GM23338 (cell line): ENCODE measurements around the gene ABCF3. TPM values are rescaled to one million over a fixed set of nuclear protein-coding genes. Genes with fewer than 3 reads are reported as not detected.

ENCODE experiments used
- ATAC-seq: fragments of 200-7000 bp; cut with Tn5 transposase; 3 replicates; pipeline ENCODE4 v1.9.1; 2020
- DNase-seq: peaks from one replicate; pipeline ENCODE4 v3.0.0-alpha.2; 2015; ENCODE audit warnings: low spot score
- H2AFZ ChIP-seq: fragments of 200-600 bp; sonication (generic); 2 replicates; pipeline ENCODE4 v1.8.0; 2016; ENCODE audit warnings: antibody characterized with exemption, mild to moderate bottlenecking, moderate library complexity
- H3F3A ChIP-seq: fragments of 200-600 bp; sonication (generic); replicated peaks from 2 replicates; pipeline ENCODE4 v1.8.0; 2017; ENCODE audit warnings: antibody characterized with exemption, mixed run types, low read depth
- H3K27ac ChIP-seq: fragments of 200-600 bp; sonication (generic); 2 replicates; pipeline ENCODE4 v1.6.1; 2016; ENCODE audit warnings: low read depth
- H3K27me3 ChIP-seq: fragments of 200-600 bp; sonication (generic); 2 replicates; pipeline ENCODE4 v1.8.0; 2016; ENCODE audit warnings: mild to moderate bottlenecking, mixed run types, moderate library complexity; ENCODE audit not compliant: insufficient read depth
- H3K36me3 ChIP-seq: fragments of 200-600 bp; sonication (generic); 2 replicates; pipeline ENCODE4 v1.8.0; 2016; ENCODE audit warnings: mild to moderate bottlenecking; ENCODE audit not compliant: insufficient read depth
- H3K4me1 ChIP-seq: fragments of 200-600 bp; sonication (generic); 2 replicates; pipeline ENCODE4 v1.8.0; 2016; ENCODE audit warnings: mild to moderate bottlenecking, moderate library complexity; ENCODE audit not compliant: insufficient read depth
- H3K4me2 ChIP-seq: fragments of 200-600 bp; sonication (generic); 2 replicates; pipeline ENCODE4 v1.7.1; 2017; ENCODE audit warnings: mixed run types
- H3K4me3 ChIP-seq: fragments of 200-600 bp; sonication (generic); 2 replicates; pipeline ENCODE4 v1.6.1; 2016; ENCODE audit warnings: mixed run types
- H3K79me2 ChIP-seq: fragments of 200-600 bp; sonication (generic); replicated peaks from 2 replicates; pipeline ENCODE4 v1.8.0; 2017; ENCODE audit warnings: mild to moderate bottlenecking; ENCODE audit not compliant: insufficient read depth
- H3K9me2 ChIP-seq: fragments of 200-600 bp; sonication (generic); 2 replicates; pipeline ENCODE4 v1.8.0; 2017; ENCODE audit not compliant: insufficient read depth
- H4K20me1 ChIP-seq: fragments of 200-600 bp; sonication (generic); replicated peaks from 2 replicates; pipeline ENCODE4 v1.8.0; 2017; ENCODE audit warnings: mild to moderate bottlenecking; ENCODE audit not compliant: insufficient read depth
- H3K27ac Mint-ChIP-seq: 2 replicates; pipeline ENCODE4 v1.8.0; 2020; ENCODE audit warnings: inconsistent platforms, mild to moderate bottlenecking, moderate library complexity, mixed read lengths
- H3K27me3 Mint-ChIP-seq: 3 replicates; pipeline ENCODE4 v1.8.0; 2022; ENCODE audit warnings: low read depth, mild to moderate bottlenecking, moderate library complexity, mixed read lengths, inconsistent platforms; ENCODE audit not compliant: insufficient read depth, poor library complexity
- H3K36me3 Mint-ChIP-seq: 3 replicates; pipeline ENCODE4 v1.8.0; 2021; ENCODE audit warnings: low read depth, mild to moderate bottlenecking, inconsistent platforms, moderate library complexity, mixed read lengths
- H3K4me1 Mint-ChIP-seq: 3 replicates; pipeline ENCODE4 v1.8.0; 2020; ENCODE audit warnings: mild to moderate bottlenecking, inconsistent platforms, mixed read lengths
- H3K4me3 Mint-ChIP-seq: 3 replicates; pipeline ENCODE4 v1.8.0; 2021; ENCODE audit warnings: moderate library complexity, mild to moderate bottlenecking, inconsistent platforms, mixed read lengths
- H3K9me3 Mint-ChIP-seq: 3 replicates; pipeline ENCODE4 v1.8.0; 2020; ENCODE audit warnings: moderate library complexity, mild to moderate bottlenecking, inconsistent platforms, mixed read lengths
- CREB1 ChIP-seq: fragments of 250-450 bp; sonication (Bioruptor Pico); IDR thresholded peaks from 2 replicates; pipeline ENCODE4 v1.5.0; 2020; ENCODE audit warnings: low read depth, mild to moderate bottlenecking, moderate library complexity
- ETS1 ChIP-seq: IDR thresholded peaks from 2 replicates; pipeline ENCODE4 v1.6.1; 2016; ENCODE audit warnings: antibody characterized with exemption
- EZH2 ChIP-seq: fragments of 200-600 bp; sonication (generic); IDR thresholded peaks from one replicate; pipeline ENCODE4 v1.8.0; 2017; ENCODE audit warnings: antibody characterized with exemption, mild to moderate bottlenecking, low read depth; ENCODE audit not compliant: unreplicated experiment
- EZH2phosphoT487 ChIP-seq: fragments of 200-600 bp; sonication (generic); IDR thresholded peaks from one replicate; pipeline ENCODE4 v1.8.1; 2018; ENCODE audit warnings: antibody characterized with exemption; ENCODE audit not compliant: unreplicated experiment
- JUNB ChIP-seq: IDR thresholded peaks from one replicate; pipeline ENCODE4 v1.6.1; 2016; ENCODE audit warnings: antibody characterized with exemption; ENCODE audit not compliant: unreplicated experiment
- NANOG ChIP-seq: IDR thresholded peaks from 2 replicates; pipeline ENCODE4 v1.6.1; 2016; ENCODE audit warnings: antibody characterized with exemption, borderline replicate concordance
- REST ChIP-seq: IDR thresholded peaks from one replicate; pipeline ENCODE4 v1.6.1; 2018; ENCODE audit warnings: antibody characterized with exemption; ENCODE audit not compliant: unreplicated experiment
- STAT1 ChIP-seq: IDR thresholded peaks from one replicate; pipeline ENCODE4 v1.6.1; 2016; ENCODE audit warnings: antibody characterized with exemption; ENCODE audit not compliant: unreplicated experiment
- ZNF331 ChIP-seq: fragments of 250-450 bp; sonication (Bioruptor Pico); IDR thresholded peaks from 2 replicates; pipeline ENCODE4 v1.5.0; 2020; ENCODE audit warnings: low read depth, mild to moderate bottlenecking, moderate library complexity
- ZNF462 ChIP-seq: fragments of 250-450 bp; sonication (Bioruptor Pico); IDR thresholded peaks from 2 replicates; pipeline ENCODE4 v1.5.0; 2020; ENCODE audit warnings: mild to moderate bottlenecking, moderate library complexity
- polyA plus RNA-seq: library from polyadenylated mRNA; unstranded; fragments of >200 nt; fragmentation: Nextera tagmentation; extraction: Ambion mirVana; gene quantifications from 2 replicates; pipeline ENCODE4 v1.2.1, GENCODE V29; 2016
- total RNA-seq: library from RNA; depleted of rRNA; stranded (reverse); fragments of >200 nt; shearing (Covaris generic); gene quantifications from 2 replicates; pipeline ENCODE4 v1.2.3, GENCODE V29; 2014

The ABCF3 gene
- total and polyA plus RNA-seq, 2 experiments from 2014 or later, result 33.4 to 48.9 TPM

DNA sequence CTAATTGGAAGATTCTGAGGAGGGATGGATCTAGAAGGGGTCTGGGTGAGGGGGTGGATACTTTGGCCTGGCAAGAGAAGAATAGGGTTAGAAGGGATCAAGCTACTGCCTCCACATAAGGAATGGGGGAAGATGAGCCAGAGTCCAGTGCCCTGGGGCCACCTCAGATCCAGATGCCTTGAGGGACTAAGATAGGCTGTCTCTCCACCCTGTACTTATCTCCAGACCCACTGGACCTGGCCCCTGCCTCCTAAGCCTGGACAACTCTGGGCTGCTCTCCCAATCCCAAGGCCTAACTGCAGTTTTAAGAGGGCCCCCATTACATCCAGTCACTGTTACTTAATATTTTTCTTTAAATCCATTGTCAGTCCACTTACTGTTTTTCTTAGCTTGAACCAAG, 28.8 kb upstream of the ABCF3 start:
- peaks cover 18% of the 10 kb centered on the region; the same call in 2 of the 3 replicates for H3K4me1 Mint-ChIP-seq
- no peaks in the 10 kb centered on the region for H3K9me2 ChIP-seq
- H4K20me1 ChIP-seq, result peaks cover 13% of the 10 kb centered on the region; the same call in 1 of the 2 replicates
- H3K79me2 ChIP-seq, result peaks cover 63% of the 10 kb centered on the region
- no peak for ATAC-seq
- no peak for DNase-seq
- H3K9me3 Mint-ChIP-seq, result no peaks in the 10 kb centered on the region
- peak overlapping the region; percentile 98 for H3K4me3 Mint-ChIP-seq
- peaks cover 12% of the 10 kb centered on the region for H3K27me3 Mint-ChIP-seq
- no peaks in the 10 kb centered on the region; the same call in 1 of the 2 replicates for H3K36me3 ChIP-seq
- no peak for TF ChIP-seq NANOG
- TF ChIP-seq ETS1, result no peak
- no peak for TF ChIP-seq REST
- no peak for TF ChIP-seq ZNF331 (CRISPR knock-in tag)
- no peak for TF ChIP-seq STAT1
- TF ChIP-seq JUNB, result no peak
- peak overlapping the region; percentile 98 for H3K4me2 ChIP-seq
- peaks cover 18% of the 10 kb centered on the region for H3F3A ChIP-seq
- H3K4me3 ChIP-seq, result peak overlapping the region; percentile 95
- peaks cover 7% of the 10 kb centered on the region for H3K36me3 Mint-ChIP-seq
- H3K27ac ChIP-seq, result peak overlapping the region; percentile 79
- H3K4me1 ChIP-seq, result peaks cover 20% of the 10 kb centered on the region
- H3K27me3 ChIP-seq, result no peaks in the 10 kb centered on the region
- no peak overlapping the region for H2AFZ ChIP-seq
- peak overlapping the region; percentile 84 for H3K27ac Mint-ChIP-seq

DNA sequence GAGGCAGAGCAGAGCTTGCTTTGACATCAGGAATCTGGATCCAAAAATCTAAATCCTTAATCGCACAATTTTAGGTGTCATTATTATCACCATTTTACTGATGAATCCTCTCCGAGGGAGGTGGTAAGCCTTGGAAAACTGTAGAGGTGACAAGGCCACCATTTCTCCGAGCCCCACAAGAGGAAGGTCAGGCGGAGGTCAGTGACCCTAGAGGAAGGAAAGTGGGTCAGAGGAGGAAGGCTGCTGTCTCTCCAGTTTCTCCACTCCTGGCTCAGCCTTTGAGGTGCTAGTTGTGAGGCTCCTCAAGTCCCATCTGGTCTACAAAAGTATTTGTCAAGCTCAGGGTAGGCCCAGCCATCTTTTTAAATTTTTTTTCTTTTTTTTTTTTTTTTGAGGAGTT, 27.6 kb upstream of the ABCF3 start:
- no peak overlapping the region for H3K27ac ChIP-seq
- no peaks in the 10 kb centered on the region; the same call in 1 of the 2 replicates for H3K36me3 ChIP-seq
- peaks cover 16% of the 10 kb centered on the region; the same call in 2 of the 3 replicates for H3K4me1 Mint-ChIP-seq
- peaks cover 11% of the 10 kb centered on the region for H3K36me3 Mint-ChIP-seq
- no peaks in the 10 kb centered on the region for H3K9me3 Mint-ChIP-seq
- peak overlapping the region; percentile 70; the same call in 1 of the 2 replicates for H3K27ac Mint-ChIP-seq
- H3K27me3 ChIP-seq, result no peaks in the 10 kb centered on the region
- DNase-seq (no peak), ATAC-seq (no peak)
- H3K9me2 ChIP-seq, result no peaks in the 10 kb centered on the region
- peaks cover 71% of the 10 kb centered on the region for H3K79me2 ChIP-seq
- peaks cover 12% of the 10 kb centered on the region for H3K27me3 Mint-ChIP-seq
- H4K20me1 ChIP-seq, result peaks cover 13% of the 10 kb centered on the region; the same call in 1 of the 2 replicates
- H3K4me2 ChIP-seq, result no peak overlapping the region
- H3K4me3 ChIP-seq, result no peak overlapping the region
- peak overlapping the region; percentile 36; the same call in 1 of the 3 replicates for H3K4me3 Mint-ChIP-seq
- no peak overlapping the region for H2AFZ ChIP-seq
- peaks cover 18% of the 10 kb centered on the region for H3F3A ChIP-seq
- peaks cover 20% of the 10 kb centered on the region for H3K4me1 ChIP-seq
- TF ChIP-seq EZH2phosphoT487 (no peak), CREB1 (CRISPR knock-in tag) (no peak), STAT1 (no peak), ZNF331 (CRISPR knock-in tag) (no peak), EZH2 (no peak), ZNF462 (CRISPR knock-in tag) (no peak)
